IMR-90 (cell line): ENCODE measurements around the gene ASPRV1. TPM values are rescaled to one million over a fixed set of nuclear protein-coding genes. Genes with fewer than 3 reads are reported as not detected.

ENCODE experiments used
- ATAC-seq: fragments of 200-7000 bp; cut with Tn5 transposase; 2 replicates; pipeline ENCODE4 v1.9.1; 2020; ENCODE audit warnings: low read depth, mild to moderate bottlenecking, moderate library complexity
- BruUV-seq: library from RNA; stranded (reverse); fragments of 400-500 nt; replicated peaks from 2 replicates; lab custom pipeline; 2021; lab: Mats Ljungman, UMichigan
- CTCF ChIA-PET: fragments of 300-600 bp; formaldehyde crosslinking; extraction: SDS; loops from one replicate; lab custom pipeline; 2021; ENCODE audit warnings: antibody characterized with exemption; lab: Yijun Ruan, JAX
- POLR2A ChIA-PET: fragments of 300-600 bp; sonication (Branson Sonifier 250); formaldehyde crosslinking; loops from one replicate; lab custom pipeline; 2022; ENCODE audit warnings: antibody characterized with exemption; ENCODE audit not compliant: unreplicated experiment; lab: Charles Lee
- DNase-seq: peaks from one replicate; pipeline ENCODE4 v3.0.0; 2013
- H2AFZ ChIP-seq: replicated peaks from 2 replicates; pipeline ENCODE3; 2013; ENCODE audit warnings: low read length, mild to moderate bottlenecking; ENCODE audit not compliant: poor library complexity
- H2AK5ac ChIP-seq: 2 replicates; pipeline ENCODE4 v1.6.1; 2013; ENCODE audit warnings: low read depth, low read length, inconsistent platforms
- H2AK9ac ChIP-seq: replicated peaks from 2 replicates; pipeline ENCODE3; 2013; ENCODE audit warnings: mild to moderate bottlenecking, low read depth, low read length, moderate library complexity; ENCODE audit not compliant: poor library complexity
- H2BK120ac ChIP-seq: 2 replicates; pipeline ENCODE4 v1.6.1; 2013; ENCODE audit warnings: low read depth, low read length, inconsistent platforms
- H2BK15ac ChIP-seq: 3 replicates; pipeline ENCODE4 v1.6.1; 2013; ENCODE audit warnings: low read depth, low read length, inconsistent platforms
- H2BK20ac ChIP-seq: 2 replicates; pipeline ENCODE4 v1.6.1; 2013; ENCODE audit warnings: low read depth, mild to moderate bottlenecking, inconsistent platforms, low read length, moderate library complexity
- H2BK5ac ChIP-seq: 2 replicates; pipeline ENCODE4 v1.6.1; 2013; ENCODE audit warnings: mild to moderate bottlenecking, low read depth, low read length, inconsistent platforms; ENCODE audit not compliant: poor library complexity, severe bottlenecking
- H3K14ac ChIP-seq: replicated peaks from 2 replicates; pipeline ENCODE4 v1.6.1; 2013; ENCODE audit warnings: low read depth, low read length, inconsistent platforms
- H3K18ac ChIP-seq: 2 replicates; pipeline ENCODE4 v1.6.1; 2013; ENCODE audit warnings: low read depth, low read length, control low read depth
- H3K23ac ChIP-seq: 2 replicates; pipeline ENCODE4 v1.6.1; 2013; ENCODE audit warnings: low read depth, low read length, inconsistent platforms
- H3K27ac ChIP-seq: 2 replicates; pipeline ENCODE4 v1.5.1; 2013; ENCODE audit warnings: mild to moderate bottlenecking, control low read depth, low read length; ENCODE audit not compliant: insufficient read depth
- H3K27me3 ChIP-seq: 2 replicates; pipeline ENCODE4 v1.6.1; 2013; ENCODE audit warnings: low read length; ENCODE audit not compliant: control insufficient read depth, insufficient read depth
- H3K36me3 ChIP-seq: 2 replicates; pipeline ENCODE4 v1.6.1; 2013; ENCODE audit warnings: low read length, mixed read lengths; ENCODE audit not compliant: control insufficient read depth, insufficient read depth
- H3K4ac ChIP-seq: 2 replicates; pipeline ENCODE4 v1.6.1; 2013; ENCODE audit warnings: low read depth, low read length, inconsistent platforms
- H3K4me1 ChIP-seq: 2 replicates; pipeline ENCODE4 v1.6.1; 2013; ENCODE audit warnings: low read length, mixed read lengths; ENCODE audit not compliant: control insufficient read depth, insufficient read depth
- H3K4me2 ChIP-seq: 2 replicates; pipeline ENCODE4 v1.6.1; 2013; ENCODE audit warnings: low read depth, mild to moderate bottlenecking, control low read depth, low read length, moderate library complexity
- H3K4me3 ChIP-seq: 2 replicates; pipeline ENCODE4 v1.5.1; 2013; ENCODE audit warnings: low read depth, mild to moderate bottlenecking, control low read depth, low read length, moderate library complexity; ENCODE audit not compliant: insufficient read depth
- H3K56ac ChIP-seq: 2 replicates; pipeline ENCODE4 v1.6.1; 2013; ENCODE audit warnings: low read length, inconsistent platforms; ENCODE audit not compliant: insufficient read depth; ENCODE audit errors: extremely low read depth
- H3K79me1 ChIP-seq, 2 experiments: 2 replicates each; pipeline ENCODE4 v1.6.1; 2013; ENCODE audit warnings: low read length in 2 of 2, inconsistent platforms in 1 of 2, low read depth in 1 of 2
- H3K9ac ChIP-seq: 2 replicates; pipeline ENCODE4 v1.6.1; 2013; ENCODE audit warnings: low read depth, low read length, control low read depth
- H3K9me1 ChIP-seq: 2 replicates; pipeline ENCODE4 v1.6.1; 2013; ENCODE audit warnings: low read length, inconsistent platforms; ENCODE audit not compliant: insufficient read depth
- H3K9me3 ChIP-seq: 2 replicates; pipeline ENCODE4 v1.6.1; 2013; ENCODE audit warnings: low read length; ENCODE audit not compliant: control insufficient read depth, insufficient read depth
- H4K20me1 ChIP-seq: 2 replicates; pipeline ENCODE4 v1.6.1; 2013; ENCODE audit warnings: low read length, inconsistent platforms; ENCODE audit not compliant: insufficient read depth
- H4K5ac ChIP-seq: 2 replicates; pipeline ENCODE4 v1.6.1; 2013; ENCODE audit warnings: mild to moderate bottlenecking, low read depth, low read length, control low read depth
- H4K8ac ChIP-seq, 2 experiments: 2 replicates each; pipeline ENCODE4 v1.6.1; 2013; ENCODE audit warnings: low read depth in 2 of 2, low read length in 2 of 2, control low read depth in 1 of 2, inconsistent platforms in 1 of 2
- H4K91ac ChIP-seq: 2 replicates; pipeline ENCODE4 v1.6.1; 2013; ENCODE audit warnings: low read depth, low read length, inconsistent platforms; ENCODE audit not compliant: insufficient read depth
- CHD1 ChIP-seq: IDR thresholded peaks from 2 replicates; pipeline ENCODE4 v1.6.1; 2012; ENCODE audit warnings: low read depth, low read length, improper control_type of control experiment
- FOS ChIP-seq: fragments of 150-350 bp; IDR thresholded peaks from 2 replicates; pipeline ENCODE4 v1.6.1; 2016; ENCODE audit warnings: low read depth, low read length
- MAFK ChIP-seq: IDR thresholded peaks from 2 replicates; pipeline ENCODE4 v1.6.1; 2012; ENCODE audit warnings: low read depth, low read length, improper control_type of control experiment
- MXI1 ChIP-seq: IDR thresholded peaks from 2 replicates; pipeline ENCODE4 v1.6.1; 2012; ENCODE audit warnings: low read depth, mild to moderate bottlenecking, low read length, moderate library complexity, borderline replicate concordance
- RAD21 ChIP-seq: IDR thresholded peaks from 2 replicates; pipeline ENCODE4 v1.6.1; 2012; ENCODE audit warnings: low read length, improper control_type of control experiment
- RCOR1 ChIP-seq: IDR thresholded peaks from 2 replicates; pipeline ENCODE4 v1.6.1; 2012; ENCODE audit warnings: mild to moderate bottlenecking, low read length, improper control_type of control experiment; ENCODE audit not compliant: insufficient replicate concordance
- RFX5 ChIP-seq: IDR thresholded peaks from 2 replicates; pipeline ENCODE4 v1.8.0; 2012; ENCODE audit warnings: low read depth, mild to moderate bottlenecking, low read length, moderate library complexity
- SMC3 ChIP-seq: fragments of 150-350 bp; IDR thresholded peaks from 2 replicates; pipeline ENCODE4 v1.6.1; 2016; ENCODE audit warnings: low read depth, mild to moderate bottlenecking, antibody characterized with exemption, low read length, moderate library complexity
- WGBS, 2 experiments: methylation state at CpG; one replicate each; pipeline versions ENCODE4 v1.1.5 to v1.1.7; 2013; ENCODE audit warnings: missing lambda C conversion rate in 2 of 2; ENCODE audit not compliant: insufficient read length in 1 of 2; ENCODE audit errors: extremely low coverage in 2 of 2; 5-methylcytosine and 5-hydroxymethylcytosine counted together
- dilution Hi-C: fragments of 300-500 bp; cut with HindIII; formaldehyde crosslinking; loops from one replicate; pipeline ENCODE4 v1.14.3; 2018; ENCODE audit warnings: low sequenced_read_pairs; ENCODE audit not compliant: unreplicated experiment
- in situ Hi-C: fragments of 300-500 bp; cut with MboI; formaldehyde crosslinking; loops from 3 replicates; pipeline ENCODE4 v1.14.3; 2019; ENCODE audit warnings: low sequenced_read_pairs, inconsistent platforms, mixed read lengths
- intact Hi-C: fragments of 100-400 bp; cut with micrococcal nuclease; formaldehyde crosslinking; loops from 2 replicates; pipeline ENCODE4 v1.10.0; 2022
- polyA plus RNA-seq, 3 experiments: library from polyadenylated mRNA; depleted of rRNA; stranded (reverse); fragments of >200 nt; gene quantifications; 2 replicates each; pipeline ENCODE4 v1.2.3, GENCODE V29; 2012; ENCODE audit warnings: low replicate concordance in 1 of 3
- total RNA-seq: library from RNA; depleted of rRNA; stranded (reverse); fragments of >200 nt; gene quantifications from 2 replicates; pipeline ENCODE4 v1.2.3, GENCODE V29; 2012
- TF ChIP-seq, protein P1 (sequence below): fragments of 150-350 bp; IDR thresholded peaks from 2 replicates; pipeline ENCODE4 v1.6.1; 2017; ENCODE audit warnings: mild to moderate bottlenecking, antibody characterized with exemption, low read length, low read depth

ASPRV1 gene
- total and polyA plus RNA-seq, 2 of the 4 experiments (the other 2 are of a cell fraction) = 0.14 to 0.18 TPM

DNA sequence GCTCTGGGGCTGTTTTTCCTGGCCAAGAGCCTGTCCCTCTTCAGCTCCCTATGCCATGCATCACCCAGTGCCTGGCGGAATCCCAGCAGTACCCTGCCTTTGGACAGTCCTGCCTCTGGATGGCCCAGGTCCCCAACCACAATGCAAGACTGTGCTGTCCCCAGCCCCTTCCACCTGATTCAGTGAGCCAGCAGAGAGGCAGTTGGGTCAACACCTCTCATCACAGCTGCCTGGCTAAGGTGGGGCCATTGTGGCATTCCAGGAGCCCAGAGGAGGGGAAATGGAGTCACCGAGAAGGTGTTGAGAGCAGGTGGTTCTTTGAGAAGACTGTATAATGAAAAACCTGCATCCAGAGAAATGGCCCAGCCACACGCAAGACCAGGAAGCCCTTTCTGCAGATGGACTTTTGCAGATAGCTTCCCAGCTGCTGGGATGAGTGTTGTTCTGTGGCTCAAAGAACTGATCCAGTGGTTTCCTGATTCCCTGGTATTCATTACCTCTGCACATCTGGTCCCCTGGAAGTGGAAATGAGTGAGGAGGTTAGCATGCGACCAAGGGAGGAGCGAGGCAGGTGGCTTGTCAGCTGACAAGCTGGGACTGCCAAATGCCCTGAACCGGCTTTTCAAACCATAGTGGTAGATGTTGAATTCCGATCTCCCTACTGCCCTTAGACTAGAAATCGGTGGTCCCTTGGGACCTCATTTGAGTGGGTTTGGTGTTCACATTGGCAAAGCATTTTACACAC is 1.7 kb upstream of the ASPRV1 start:
- Histone ChIP-seq H3K14ac (no peak overlapping the region), H2BK15ac (no peak overlapping the region), H2AK5ac (no peak overlapping the region), H2BK120ac (no peak overlapping the region), H3K4me3 (no peak overlapping the region), H3K23ac (no peak overlapping the region), H3K27ac (no peak overlapping the region), H3K18ac (no peak overlapping the region), H3K4ac (no peak overlapping the region), H2BK5ac (no peak overlapping the region), H3K4me1 (no peaks in the 10 kb centered on the region), H4K5ac (no peak overlapping the region), H3K36me3 (no peaks in the 10 kb centered on the region), H3K9me1 (no peaks in the 10 kb centered on the region), H2BK20ac (no peak overlapping the region), H3K4me2 (no peak overlapping the region), H2AK9ac (no peak overlapping the region), H4K8ac (no peak overlapping the region), H3K27me3 (peaks cover 18% of the 10 kb centered on the region), H2AFZ (no peak overlapping the region), H3K9me3 (no peaks in the 10 kb centered on the region), H3K56ac (no peak overlapping the region), H4K20me1 (no peaks in the 10 kb centered on the region), H4K91ac (no peak overlapping the region), H3K9ac (no peak overlapping the region), H3K79me1 (no peaks in the 10 kb centered on the region)
- ATAC-seq (no peak), DNase-seq (no peak)
- TF ChIP-seq MXI1 = no peak
- TF ChIP-seq RFX5 = no peak
- TF ChIP-seq RCOR1 = no peak
- TF ChIP-seq RAD21 = no peak
- no peak for TF ChIP-seq FOS
- no peak for TF ChIP-seq SMC3
- TF ChIP-seq, protein P1, sequence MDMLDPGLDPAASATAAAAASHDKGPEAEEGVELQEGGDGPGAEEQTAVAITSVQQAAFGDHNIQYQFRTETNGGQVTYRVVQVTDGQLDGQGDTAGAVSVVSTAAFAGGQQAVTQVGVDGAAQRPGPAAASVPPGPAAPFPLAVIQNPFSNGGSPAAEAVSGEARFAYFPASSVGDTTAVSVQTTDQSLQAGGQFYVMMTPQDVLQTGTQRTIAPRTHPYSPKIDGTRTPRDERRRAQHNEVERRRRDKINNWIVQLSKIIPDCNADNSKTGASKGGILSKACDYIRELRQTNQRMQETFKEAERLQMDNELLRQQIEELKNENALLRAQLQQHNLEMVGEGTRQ = no peak
- no peak for TF ChIP-seq MAFK
- no peak for TF ChIP-seq CHD1
- CTCF ChIA-PET = interaction anchor here (0.6 kb wide), 1 partner anchor 170 kb away, joined by 3 read pairs; no protein-coding TSS in a partner anchor
- 100% methylated on average over 1 of the region's 8 CpGs; no CpG with 5 or more reads in 1 of the 2 experiments for WGBS, 2 experiments
- in situ Hi-C loops = no loop called here
- no TSS peak for BruUV-seq
- intact Hi-C loops = no loop called here
- dilution Hi-C loops = no loop called here
- POLR2A ChIA-PET = no interaction called here
